Neural crest cell (in vitro differentiated cells): ENCODE data around the gene NPY1R. TPM values are rescaled to one million over a fixed set of nuclear protein-coding genes. Genes with fewer than 3 reads are reported as not detected.
A peak's percentile ranks its signal among the peaks of the same experiment; 100 is the strongest.

ENCODE experiments used
- DNase-seq: peaks from one replicate; pipeline ENCODE4 v3.0.0; 2021; ENCODE audit warnings: low read depth, mixed read lengths, low spot score
- H3K27ac Mint-ChIP-seq: one replicate; pipeline ENCODE4 v1.8.0; 2021; ENCODE audit warnings: mild to moderate bottlenecking, mixed read lengths; ENCODE audit not compliant: unreplicated experiment
- H3K27me3 Mint-ChIP-seq: 2 replicates; pipeline ENCODE4 v1.8.0; 2021; ENCODE audit warnings: low read depth, mild to moderate bottlenecking, mixed read lengths
- H3K36me3 Mint-ChIP-seq: 2 replicates; pipeline ENCODE4 v1.8.0; 2021; ENCODE audit warnings: low read depth, mild to moderate bottlenecking, mixed read lengths
- H3K4me1 Mint-ChIP-seq: 2 replicates; pipeline ENCODE4 v1.8.0; 2021; ENCODE audit warnings: mixed read lengths
- H3K4me3 Mint-ChIP-seq: one replicate; pipeline ENCODE4 v1.8.0; 2021; ENCODE audit warnings: mild to moderate bottlenecking, mixed read lengths
- H3K9me3 Mint-ChIP-seq: 2 replicates; pipeline ENCODE4 v1.8.0; 2021; ENCODE audit warnings: mixed read lengths
- CTCF ChIP-seq: fragments of 200-600 bp; sonication (generic); conservative IDR thresholded peaks from 2 replicates; pipeline ENCODE4 v1.5.0; 2021; ENCODE audit warnings: antibody characterized with exemption, mild to moderate bottlenecking
- total RNA-seq: library from RNA; stranded (reverse); gene quantifications from 2 replicates; pipeline ENCODE4 v1.2.1, GENCODE V29; 2021

NPY1R gene
- total RNA-seq, 1 donor from 2014 or later = 0.49 TPM

- Mint-ChIP-seq H3K4me3 (no peak overlapping the region), H3K4me1 (no peaks in the 10 kb centered on the region), H3K27me3 (peaks cover 16% of the 10 kb centered on the region), H3K9me3 (no peaks in the 10 kb centered on the region), H3K27ac (no peak overlapping the region), H3K36me3 (no peaks in the 10 kb centered on the region)
- no peak for DNase-seq
- TF ChIP-seq CTCF = peak; percentile 29
Measured at GRCh38 chr4:163356104-163356503, 23.7 kb upstream of the NPY1R start.

- no peak for TF ChIP-seq CTCF
- Mint-ChIP-seq H3K27ac (no peak overlapping the region), H3K9me3 (no peaks in the 10 kb centered on the region), H3K36me3 (no peaks in the 10 kb centered on the region), H3K4me1 (no peaks in the 10 kb centered on the region), H3K27me3 (peaks cover 12% of the 10 kb centered on the region), H3K4me3 (no peak overlapping the region)
- no peak for DNase-seq
Measured at GRCh38 chr4:163353054-163353453, 20.7 kb upstream of the NPY1R start.

- DNase-seq = no peak
- peaks cover 33% of the 10 kb centered on the region for H3K27me3 Mint-ChIP-seq
Measured at GRCh38 chr4:163350672-163351071, 18.3 kb upstream of the NPY1R start.

GRCh38 chr4:163344147-163345125 is 12.0 kb upstream of the NPY1R start:
- no peak for TF ChIP-seq CTCF
- Mint-ChIP-seq H3K27ac (no peak overlapping the region), H3K4me3 (peak overlapping the region; percentile 78), H3K27me3 (peaks cover 75% of the 10 kb centered on the region), H3K4me1 (peaks cover 5% of the 10 kb centered on the region), H3K36me3 (no peaks in the 10 kb centered on the region), H3K9me3 (no peaks in the 10 kb centered on the region)
- peak; percentile 13 for DNase-seq

More at GRCh38 chr4:163350672-163351071, 18.3 kb upstream of the NPY1R start:
- Mint-ChIP-seq H3K4me1 (no peaks in the 10 kb centered on the region), H3K27ac (no peak overlapping the region), H3K4me3 (no peak overlapping the region), H3K9me3 (no peaks in the 10 kb centered on the region), H3K36me3 (no peaks in the 10 kb centered on the region)
- no peak for TF ChIP-seq CTCF

- no peaks in the 10 kb centered on the region for H3K9me3 Mint-ChIP-seq
- H3K36me3 Mint-ChIP-seq = no peaks in the 10 kb centered on the region
- H3K4me3 Mint-ChIP-seq = peak within 1 kb of the TSS; percentile 78
- H3K27me3 Mint-ChIP-seq = peaks cover 83% of the 10 kb centered on the region
- H3K27ac Mint-ChIP-seq = no peak within 1 kb of the TSS
- no peak for TF ChIP-seq CTCF
- peak; percentile 18 for DNase-seq
- H3K4me1 Mint-ChIP-seq = peaks cover 5% of the 10 kb centered on the region
Measured at GRCh38 chr4:163343604-163344146, 11.3 kb upstream of the NPY1R start, which contains the start of gene NPY5R. Gene NPY5R (plus strand): TSS chr4:163343892. CDS start chr4:163350274, 6,382 bp downstream.
